ENCODE results near the gene EXTL1. TPM values are rescaled to one million over a fixed set of nuclear protein-coding genes. Genes with fewer than 3 reads are reported as not detected.

EXTL1 gene
- total RNA-seq, 4 donors from 2014 or later = 0.13 to 1.2 TPM; not detected in 2

GRCh38 chr1:25989440-25990234, 31.9 kb upstream of the EXTL1 start:
- no peak for TF ChIP-seq POLR2A (IDR thresholded peaks at IDR 0.05)
- no peak for TF ChIP-seq CTCF (IDR thresholded peaks at IDR 0.05)
- DNase-seq = no peak
- no peaks in the 10 kb centered on the region for H3K9me3 ChIP-seq
- peaks cover 6 to 14% of the 10 kb centered on the region in 2 donors for H3K36me3 ChIP-seq
- 86 to 88% methylated on average over 11 of the region's 11 CpGs for WGBS, 2 donors
- no peak overlapping the region for H3K4me3 ChIP-seq (replicated peaks in 1 of 3)
- intact Hi-C loops (cut with DNase I) = no loop called here
- no peaks in the 10 kb centered on the region for H3K4me1 ChIP-seq
- H3K27me3 ChIP-seq = no peaks in the 10 kb centered on the region
- H3K27ac ChIP-seq = no peak overlapping the region

- Histone ChIP-seq H3K4me1 (no peaks in the 10 kb centered on the region), H3K36me3 (peaks cover 6 to 14% of the 10 kb centered on the region in 2 donors), H3K27me3 (no peaks in the 10 kb centered on the region), H3K27ac (peak overlapping the region in 1 of 3 donors; percentile 7), H3K4me3 (replicated peaks in 1 of 3) (no peak overlapping the region), H3K9me3 (no peaks in the 10 kb centered on the region)
- TF ChIP-seq CTCF (IDR thresholded peaks at IDR 0.05) (no peak), POLR2A (IDR thresholded peaks at IDR 0.05) (no peak)
- WGBS, 2 donors = 71 to 89% methylated on average over 6 of the region's 6 CpGs
- no peak for DNase-seq
- intact Hi-C loops (cut with DNase I) = no loop called here
Measured at GRCh38 chr1:25990251-25990650, 31.3 kb upstream of the EXTL1 start.

DNA sequence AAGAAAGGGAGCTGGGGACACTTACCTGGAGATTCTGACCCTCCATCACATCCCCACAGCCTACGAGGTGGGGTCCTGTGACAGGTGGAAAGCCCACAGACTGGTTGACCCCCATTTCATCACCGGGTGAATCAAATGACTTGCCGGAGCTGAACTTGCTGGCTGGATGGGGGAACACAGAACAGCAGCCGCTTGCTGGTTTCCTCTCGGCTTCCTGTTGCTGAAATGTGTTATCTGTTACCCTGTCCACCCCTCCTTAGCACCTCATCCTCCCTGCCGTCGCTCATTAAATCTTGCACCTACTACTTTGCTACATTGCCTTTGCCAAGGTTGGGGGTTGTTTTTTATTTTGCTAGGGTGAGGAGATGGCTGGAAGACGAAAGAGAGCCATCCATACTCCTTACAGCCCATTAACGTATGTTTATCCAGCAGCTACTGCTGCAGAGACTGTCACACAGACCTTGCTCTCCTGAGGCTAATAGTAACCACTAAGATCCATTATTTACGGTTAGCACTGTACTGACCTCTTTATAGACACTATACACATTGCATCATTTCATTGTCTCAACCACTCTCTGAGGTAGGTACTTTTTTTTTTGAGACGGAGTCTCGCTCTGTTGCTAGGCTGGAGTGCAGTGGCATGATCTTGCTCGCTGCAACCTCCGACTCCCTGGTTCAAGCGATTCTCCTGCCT, 30.7 kb upstream of the EXTL1 start:
- Histone ChIP-seq H3K36me3 (peaks cover 6 to 9% of the 10 kb centered on the region in 2 donors), H3K4me1 (no peaks in the 10 kb centered on the region), H3K4me3 (replicated peaks in 1 of 3) (no peak overlapping the region), H3K27ac (peak overlapping the region in 1 of 3 donors; percentile 7), H3K9me3 (no peaks in the 10 kb centered on the region), H3K27me3 (no peaks in the 10 kb centered on the region)
- no peak for TF ChIP-seq POLR2A (IDR thresholded peaks at IDR 0.05)
- no peak for TF ChIP-seq CTCF (IDR thresholded peaks at IDR 0.05)
- intact Hi-C loops (cut with DNase I) = no loop called here
- WGBS, 2 donors = 78 to 79% methylated on average over 15 of the region's 15 CpGs
- no peak for DNase-seq

DNA sequence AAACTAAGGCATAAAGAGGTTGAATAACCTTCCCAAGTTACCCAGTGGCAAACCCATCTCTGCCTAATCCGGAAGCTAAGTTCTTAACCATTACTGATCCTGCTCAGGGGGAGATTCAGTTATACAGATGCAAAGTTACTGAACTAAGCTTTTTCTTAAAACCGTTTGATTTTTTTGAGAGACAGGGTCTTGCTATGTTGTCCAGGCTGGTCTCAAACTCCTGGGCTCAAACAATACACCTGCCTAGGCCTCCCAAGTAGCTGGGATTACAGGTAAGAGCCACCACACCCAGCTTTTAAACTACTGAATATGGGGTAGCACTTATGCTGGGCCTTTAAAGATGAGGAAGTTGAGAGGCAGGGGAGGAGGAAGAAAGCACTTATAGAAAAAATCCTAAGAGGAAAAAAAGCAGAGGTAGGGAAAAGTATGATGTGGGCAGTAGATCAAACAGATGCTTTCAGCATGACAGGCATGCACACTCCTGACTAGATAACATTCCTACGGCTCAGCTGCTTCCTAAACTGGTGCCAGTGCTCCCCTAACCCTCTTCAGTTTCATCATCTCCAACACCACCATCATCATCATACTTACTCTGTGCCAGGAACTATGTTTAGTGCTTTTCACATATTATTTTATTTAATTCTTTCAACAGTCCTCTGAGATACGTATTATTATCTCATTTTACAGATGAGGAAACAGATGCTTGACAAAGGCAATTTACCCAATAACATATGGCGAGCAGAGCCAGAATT, 29.5 kb upstream of the EXTL1 start:
- no peaks in the 10 kb centered on the region for H3K9me3 ChIP-seq
- no peak overlapping the region for H3K4me3 ChIP-seq (replicated peaks in 1 of 3)
- intact Hi-C loops (cut with DNase I) = no loop called here
- H3K27me3 ChIP-seq = no peaks in the 10 kb centered on the region
- peak overlapping the region in 1 of 3 donors; percentile 8 for H3K27ac ChIP-seq
- no peak for DNase-seq
- WGBS, 2 donors = 88 to 92% methylated on average over 5 of the region's 5 CpGs
- TF ChIP-seq CTCF (IDR thresholded peaks at IDR 0.05) (no peak), POLR2A (IDR thresholded peaks at IDR 0.05) (no peak)
- peaks cover 6 to 8% of the 10 kb centered on the region in 2 donors for H3K36me3 ChIP-seq
- peaks cover 4 to 5% of the 10 kb centered on the region in 2 donors for H3K4me1 ChIP-seq

All from thyroid gland (tissue), 4 donors.